ENCODE measurements around the gene TNFRSF25. TPM values are rescaled to one million over a fixed set of nuclear protein-coding genes. Genes with fewer than 3 reads are reported as not detected.
A peak's percentile ranks its signal among the peaks of the same experiment; 100 is the strongest.

Gene TNFRSF25
- total and polyA plus RNA-seq, 2 of the 8 experiments (the other 6 are each of a cell fraction or from before 2014, with no cell fraction given), result 10.7 to 19.5 TPM

DNA sequence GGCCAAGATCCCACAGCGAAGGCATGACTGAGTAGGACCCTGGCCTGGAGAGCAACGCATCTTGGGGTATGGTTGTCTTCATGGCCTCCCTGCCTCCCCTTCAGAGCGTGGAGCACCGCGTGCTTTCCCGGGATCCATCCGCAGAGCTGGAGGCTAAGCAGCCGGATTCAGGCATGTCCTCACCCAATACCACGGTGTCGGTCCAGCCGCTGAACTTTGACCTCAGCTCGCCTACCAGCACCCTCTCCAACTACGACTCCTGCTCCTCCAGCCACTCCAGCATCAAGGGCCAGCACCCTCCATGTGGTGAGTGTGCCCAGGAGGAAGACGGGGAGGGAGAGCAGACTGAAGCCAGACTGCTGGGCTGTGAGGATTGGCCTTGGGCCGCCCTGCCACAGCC, 21.6 kb downstream of the TNFRSF25 start:
- no peak for DNase-seq (ENCODE audit: low read depth in 1 of 2, low spot score in 2 of 2)
- Histone ChIP-seq H4K5ac (ENCODE audit: insufficient read length, low read depth, low read length) (no peak overlapping the region), H2AK5ac (ENCODE audit: low read depth, low read length) (peak overlapping the region; percentile 68; the same call in 1 of the 2 replicates), H3K9me3 (ENCODE audit: insufficient read depth in 2 of 2, low read depth in 1 of 2, low read length in 1 of 2) (no peaks in the 10 kb centered on the region), H3K9ac (replicated peaks in 1 of 4; ENCODE audit: extremely low read depth in 1 of 4, low read depth in 3 of 4, low read length in 3 of 4) (no peak overlapping the region), H2BK20ac (ENCODE audit: low read length) (no peak overlapping the region), H4K20me1 (replicated peaks in 1 of 2; ENCODE audit: control insufficient read depth in 1 of 2, insufficient read depth in 2 of 2, low read length in 2 of 2) (peaks cover 0 to 4% of the 10 kb centered on the region in 2 experiments), H3K79me2 (ENCODE audit: control insufficient read depth in 1 of 2, insufficient read depth in 2 of 2, low read length in 2 of 2) (no peaks in the 10 kb centered on the region), H3K56ac (replicated peaks; ENCODE audit: insufficient read length, low read depth, low read length) (no peak overlapping the region), H2AFZ (ENCODE audit: low read length) (no peak overlapping the region), H3K4me3 (ENCODE audit: extremely low read depth in 1 of 4, insufficient read depth in 2 of 4, low read depth in 3 of 4, low read length in 4 of 4) (no peak overlapping the region), H4K91ac (replicated peaks; ENCODE audit: insufficient read length, low read length) (no peak overlapping the region), H4K8ac (ENCODE audit: extremely low read depth, insufficient read depth, low read length) (no peak overlapping the region), H3K4ac (replicated peaks; ENCODE audit: insufficient read length, low read depth, low read length) (no peak overlapping the region), H2BK15ac (ENCODE audit: low read length) (no peak overlapping the region; the same call in 1 of the 2 replicates), H3K23ac (ENCODE audit: insufficient read length) (no peak overlapping the region), H3K27me3 (replicated peaks in 1 of 4; ENCODE audit: control insufficient read depth in 3 of 4, extremely low read depth in 1 of 4, insufficient read depth in 3 of 4, low read length in 3 of 4) (peaks cover 0 to 19% (median 12%) of the 10 kb centered on the region in 4 experiments; a peak in 5 of 7 replicates), H3K36me3 (ENCODE audit: control insufficient read depth in 2 of 4, insufficient read depth in 4 of 4, low read length in 3 of 4) (no peaks in the 10 kb centered on the region), H3K27ac (ENCODE audit: low read depth, low read length) (no peak overlapping the region), H2BK120ac (replicated peaks; ENCODE audit: low read depth, low read length) (no peak overlapping the region), H3K18ac (ENCODE audit: extremely low read depth, low read length) (no peak overlapping the region), H3K4me1 (replicated peaks in 1 of 4; ENCODE audit: control insufficient read depth in 3 of 4, insufficient read depth in 4 of 4, low read length in 3 of 4) (peaks cover 3 to 26% (median 15%) of the 10 kb centered on the region in 4 experiments), H3K14ac (ENCODE audit: insufficient read length) (no peak overlapping the region), H2BK5ac (ENCODE audit: low read depth, low read length) (no peak overlapping the region), H3K23me2 (ENCODE audit: low read depth, low read length) (peaks cover 13% of the 10 kb centered on the region; the same call in 1 of the 2 replicates), H3K4me2 (ENCODE audit: insufficient read depth in 1 of 2, low read depth in 2 of 2, low read length in 2 of 2) (no peak overlapping the region), H2BK12ac (ENCODE audit: low read depth, low read length) (peak overlapping the region; percentile 90; the same call in 1 of the 2 replicates), H3K79me1 (ENCODE audit: low read depth, low read length) (no peaks in the 10 kb centered on the region)
- WGBS, 2 experiments (ENCODE audit: extremely low coverage in 1 of 2, insufficient coverage in 1 of 2, insufficient read length in 1 of 2, insufficient replicate concordance in 2 of 2, low coverage in 1 of 2, low lambda C conversion rate in 2 of 2, missing lambda C conversion rate in 1 of 2), result 95% methylated on average over 10 of the region's 15 CpGs; no CpG with 5 or more reads in 1 of the 2 experiments
- ChIA-PET CTCF (ENCODE audit: partially characterized antibody) (interaction anchor here (0.6 to 18.8 kb wide), 10 partner anchors 12 to 356 kb away, joined by 3 to 321 read pairs (median 4); partner anchors contain the start of genes HES2 and PLEKHG5), POLR2A (ENCODE audit: partially characterized antibody) (interaction anchor here (1.3 kb wide), 1 partner anchor 16 kb away, joined by 3 read pairs; no protein-coding TSS in a partner anchor)
- no peak for FAIRE-seq
- TF ChIP-seq NANOG (IDR thresholded peaks at IDR 0.05; ENCODE audit: insufficient read depth, low read depth, low read length, poor library complexity, severe bottlenecking) (no peak), SP4 (IDR thresholded peaks at IDR 0.05; ENCODE audit: low read length) (no peak), JUND (IDR thresholded peaks at IDR 0.05; ENCODE audit: low read length) (no peak), HDAC2 (IDR thresholded peaks at IDR 0.05; ENCODE audit: borderline replicate concordance in 1 of 2, low read depth in 2 of 2, low read length in 2 of 2) (no peak), SP2 (IDR thresholded peaks at IDR 0.05; ENCODE audit: low read length) (no peak), KDM1A (IDR thresholded peaks at IDR 0.05; ENCODE audit: borderline replicate concordance, low read length) (no peak), SUZ12 (IDR thresholded peaks at IDR 0.05; ENCODE audit: low read length) (no peak), YY1 (IDR thresholded peaks at IDR 0.05; ENCODE audit: low read depth, low read length) (no peak), CTCF (IDR thresholded peaks at IDR 0.05; ENCODE audit: control extremely low read depth in 1 of 3, insufficient read depth in 1 of 3, low read depth in 1 of 3, low read length in 3 of 3) (no peak), SP1 (IDR thresholded peaks at IDR 0.05; ENCODE audit: low read depth, low read length) (no peak), RAD21 (IDR thresholded peaks at IDR 0.05 in 1 of 2, conservative IDR thresholded peaks at IDR 0.05 in 1 of 2; ENCODE audit: low read depth in 2 of 2, low read length in 2 of 2) (no peak)

Data from H1 (cell line).